Fibroblast of pulmonary artery (primary cell): Measurements from ENCODE around the gene RPS6KC1.
"Not testable (repeated sequence)": the region's sequence is repeated elsewhere in the genome, so short reads cannot be mapped to it uniquely, and the experiment has no call there.

Experiments used
- DNase-seq: peaks from one replicate; pipeline ENCODE4 v3.0.0-alpha.2; 2010; ENCODE audit warnings: low read depth
- H3K4me3 ChIP-seq: replicated peaks from 2 replicates; pipeline ENCODE4 v1.5.1; 2011; ENCODE audit warnings: low read depth, mild to moderate bottlenecking, control low read depth, low read length, moderate library complexity
- CTCF ChIP-seq: IDR thresholded peaks from 2 replicates; pipeline ENCODE4 v1.5.1; 2011; ENCODE audit warnings: mild to moderate bottlenecking, control low read depth, low read length, inconsistent platforms; ENCODE audit errors: missing control alignments

The RPS6KC1 gene

GRCh38 chr1:213291526-213291925 is 240.5 kb downstream of the RPS6KC1 start:
- H3K4me3 ChIP-seq = no peak overlapping the region
- TF ChIP-seq CTCF = no peak
- DNase-seq = no peak

- DNase-seq = no peak
- TF ChIP-seq CTCF = no peak
- H3K4me3 ChIP-seq = no peak overlapping the region
These were observed 241.6 kb downstream of the RPS6KC1 start for GRCh38 chr1:213292614-213293013.

- H3K4me3 ChIP-seq = no peak overlapping the region
- no peak for TF ChIP-seq CTCF
- no peak for DNase-seq
These were observed 244.8 kb downstream of the RPS6KC1 start for GRCh38 chr1:213295860-213296259.

GRCh38 chr1:213296558-213296957 is 245.5 kb downstream of the RPS6KC1 start:
- DNase-seq = no peak
- H3K4me3 ChIP-seq = no peak overlapping the region
- TF ChIP-seq CTCF = no peak

GRCh38 chr1:213297021-213297420 is 246.0 kb downstream of the RPS6KC1 start:
- TF ChIP-seq CTCF = no peak
- H3K4me3 ChIP-seq = no peak overlapping the region
- no peak for DNase-seq

GRCh38 chr1:213300433-213300832 is 249.4 kb downstream of the RPS6KC1 start:
- no peak for DNase-seq
- H3K4me3 ChIP-seq = no peak overlapping the region
- no peak for TF ChIP-seq CTCF

- not testable (repeated sequence) for H3K4me3 ChIP-seq, DNase-seq
These were observed 250.5 kb downstream of the RPS6KC1 start for GRCh38 chr1:213301524-213301923.

GRCh38 chr1:213303286-213303685 is 252.2 kb downstream of the RPS6KC1 start:
- peak; percentile 3 for DNase-seq

More at GRCh38 chr1:213303286-213303685, 252.2 kb downstream of the RPS6KC1 start:
- no peak for TF ChIP-seq CTCF
- no peak overlapping the region for H3K4me3 ChIP-seq
